Chondrocyte (in vitro differentiated cells): ENCODE measurements around the gene C4orf36. TPM values are rescaled to one million over a fixed set of nuclear protein-coding genes. Genes with fewer than 3 reads are reported as not detected.

Experiments
- DNase-seq: peaks from one replicate; pipeline ENCODE4 v3.0.0; 2021; ENCODE audit warnings: mixed read lengths, low spot score
- H3K27ac Mint-ChIP-seq: one replicate; pipeline ENCODE4 v1.8.0; 2021; ENCODE audit warnings: mild to moderate bottlenecking, moderate library complexity, mixed read lengths; ENCODE audit not compliant: unreplicated experiment
- H3K27me3 Mint-ChIP-seq: 2 replicates; pipeline ENCODE4 v1.8.0; 2021; ENCODE audit warnings: low read depth, mixed read lengths
- H3K36me3 Mint-ChIP-seq: 2 replicates; pipeline ENCODE4 v1.8.0; 2021; ENCODE audit warnings: low read depth, mixed read lengths
- H3K4me1 Mint-ChIP-seq: 2 replicates; pipeline ENCODE4 v1.8.0; 2021; ENCODE audit warnings: low read depth, mild to moderate bottlenecking, mixed read lengths
- H3K4me3 Mint-ChIP-seq: one replicate; pipeline ENCODE4 v1.8.0; 2021; ENCODE audit warnings: mild to moderate bottlenecking, moderate library complexity, mixed read lengths; ENCODE audit not compliant: unreplicated experiment
- H3K9me3 Mint-ChIP-seq: 2 replicates; pipeline ENCODE4 v1.8.0; 2021; ENCODE audit warnings: low read depth, mixed read lengths
- total RNA-seq: library from RNA; stranded (reverse); gene quantifications from 3 replicates; pipeline ENCODE4 v1.2.1, GENCODE V29; 2021
- TF ChIP-seq, protein P1 (sequence below): fragments of 200-600 bp; sonication (generic); IDR thresholded peaks from 2 replicates; pipeline ENCODE4 v1.5.0; 2021; ENCODE audit warnings: antibody characterized with exemption, mild to moderate bottlenecking, moderate library complexity

The C4orf36 gene
- total RNA-seq, 1 donor from 2014 or later, result 0.60 TPM

DNA sequence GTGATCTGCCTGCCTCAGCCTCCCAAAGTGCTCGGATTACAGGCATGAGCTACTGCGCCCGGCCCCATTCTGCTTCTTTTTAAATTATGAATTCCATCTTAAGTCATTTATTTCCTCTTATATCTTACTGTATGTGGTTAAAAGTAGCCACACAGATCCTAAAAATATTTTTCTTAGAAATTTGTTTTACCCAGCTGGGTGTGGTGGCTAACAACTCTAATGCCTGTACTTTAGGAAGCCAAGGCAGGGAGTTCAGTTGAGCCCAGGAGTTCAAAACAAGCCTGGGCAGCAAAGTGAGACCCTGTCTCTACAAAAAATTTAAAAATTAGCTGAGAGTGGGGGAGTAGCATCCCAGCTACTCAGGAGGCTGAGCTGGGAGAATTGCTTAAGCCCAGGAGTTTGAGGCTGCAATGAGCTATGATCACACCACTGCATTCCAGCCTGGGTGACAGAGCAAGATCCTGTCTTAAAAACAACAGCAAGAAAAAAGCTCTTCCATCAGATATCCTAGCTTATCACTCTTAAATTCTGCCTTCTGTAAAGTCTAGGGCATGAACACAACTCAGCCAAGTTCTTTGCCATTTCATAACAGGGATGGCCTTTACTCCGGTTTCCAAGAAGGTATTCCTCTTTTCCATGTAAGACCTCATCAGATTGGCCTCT, 27.5 kb upstream of the C4orf36 start:
- Mint-ChIP-seq H3K36me3 (no peaks in the 10 kb centered on the region), H3K4me1 (peaks cover 22% of the 10 kb centered on the region), H3K27ac (no peak overlapping the region), H3K4me3 (no peak overlapping the region), H3K9me3 (peaks cover under 1% of the 10 kb centered on the region), H3K27me3 (no peaks in the 10 kb centered on the region)
- TF ChIP-seq, protein P1, sequence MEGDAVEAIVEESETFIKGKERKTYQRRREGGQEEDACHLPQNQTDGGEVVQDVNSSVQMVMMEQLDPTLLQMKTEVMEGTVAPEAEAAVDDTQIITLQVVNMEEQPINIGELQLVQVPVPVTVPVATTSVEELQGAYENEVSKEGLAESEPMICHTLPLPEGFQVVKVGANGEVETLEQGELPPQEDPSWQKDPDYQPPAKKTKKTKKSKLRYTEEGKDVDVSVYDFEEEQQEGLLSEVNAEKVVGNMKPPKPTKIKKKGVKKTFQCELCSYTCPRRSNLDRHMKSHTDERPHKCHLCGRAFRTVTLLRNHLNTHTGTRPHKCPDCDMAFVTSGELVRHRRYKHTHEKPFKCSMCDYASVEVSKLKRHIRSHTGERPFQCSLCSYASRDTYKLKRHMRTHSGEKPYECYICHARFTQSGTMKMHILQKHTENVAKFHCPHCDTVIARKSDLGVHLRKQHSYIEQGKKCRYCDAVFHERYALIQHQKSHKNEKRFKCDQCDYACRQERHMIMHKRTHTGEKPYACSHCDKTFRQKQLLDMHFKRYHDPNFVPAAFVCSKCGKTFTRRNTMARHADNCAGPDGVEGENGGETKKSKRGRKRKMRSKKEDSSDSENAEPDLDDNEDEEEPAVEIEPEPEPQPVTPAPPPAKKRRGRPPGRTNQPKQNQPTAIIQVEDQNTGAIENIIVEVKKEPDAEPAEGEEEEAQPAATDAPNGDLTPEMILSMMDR, result no peak
- DNase-seq, result no peak

DNA sequence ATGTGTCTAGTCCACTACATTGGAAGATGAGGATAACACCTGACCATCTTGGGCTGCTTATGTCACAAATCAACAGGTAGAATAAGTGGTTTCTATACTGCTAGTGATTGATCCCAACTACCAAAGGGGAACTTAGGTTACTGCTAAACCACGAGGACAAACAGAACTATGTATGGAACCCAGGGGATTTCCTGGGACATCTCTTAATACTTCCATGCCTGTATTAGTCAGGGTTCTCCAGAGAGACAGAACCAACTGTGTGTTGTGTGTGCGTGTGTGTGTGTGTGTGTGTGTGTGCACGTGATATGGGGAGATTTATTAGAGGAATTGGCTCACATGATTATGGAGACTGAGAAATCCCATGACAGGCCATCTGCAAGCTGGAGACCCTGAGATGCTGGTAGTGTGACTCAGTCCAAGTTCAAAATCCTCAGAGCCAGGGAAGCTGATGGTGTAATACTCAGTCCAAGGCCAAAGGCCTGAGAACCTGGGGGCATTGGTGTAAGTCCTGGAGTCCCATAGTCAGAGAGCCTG, 26.4 kb upstream of the C4orf36 start:
- no peak for DNase-seq
- H3K27ac Mint-ChIP-seq, result no peak overlapping the region
- peaks cover 20% of the 10 kb centered on the region for H3K4me1 Mint-ChIP-seq
- no peak overlapping the region for H3K4me3 Mint-ChIP-seq
- H3K9me3 Mint-ChIP-seq, result no peaks in the 10 kb centered on the region
- no peaks in the 10 kb centered on the region for H3K36me3 Mint-ChIP-seq
- H3K27me3 Mint-ChIP-seq, result no peaks in the 10 kb centered on the region
- TF ChIP-seq, protein P1, result no peak

DNA sequence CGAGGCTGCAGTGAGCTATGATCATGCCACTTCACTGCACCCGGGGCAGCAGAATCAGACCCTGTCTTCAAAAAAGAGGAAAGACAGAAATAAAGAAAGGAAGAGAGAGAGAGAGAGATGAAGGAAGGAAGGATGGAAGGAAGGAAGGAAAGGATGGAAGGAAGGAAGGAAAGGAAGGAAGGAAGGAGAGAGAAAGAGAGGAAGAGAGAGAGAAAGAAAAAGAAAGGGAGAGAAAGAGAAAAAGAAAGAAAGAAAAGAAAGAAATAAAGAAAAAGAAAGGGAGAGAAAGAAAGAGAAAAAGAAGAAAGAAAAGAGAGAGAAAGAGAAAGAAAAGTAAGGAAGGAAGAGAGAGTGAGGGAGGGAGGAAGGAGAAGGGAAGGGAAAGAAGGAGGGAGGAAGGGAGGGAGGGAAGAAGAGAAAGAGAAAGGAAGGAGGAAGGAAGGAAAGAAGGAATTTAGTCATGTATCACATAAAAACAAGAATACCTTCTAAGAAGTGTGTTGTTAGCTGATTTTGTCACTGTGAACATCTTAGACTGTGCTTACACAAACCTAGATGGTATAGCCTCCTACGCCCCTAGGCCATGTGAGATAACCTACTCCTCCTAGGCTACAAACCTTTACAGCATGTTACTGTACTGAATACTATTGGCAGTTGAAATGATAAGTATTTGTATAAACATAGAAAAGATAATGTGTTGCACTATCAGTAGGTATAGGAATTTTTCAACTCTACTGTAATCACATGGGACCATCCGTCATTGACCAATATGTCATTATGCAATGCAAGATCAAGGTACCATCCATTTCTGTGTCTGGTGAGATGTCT, 25.2 kb upstream of the C4orf36 start:
- no peak for DNase-seq
- peaks cover 18% of the 10 kb centered on the region for H3K4me1 Mint-ChIP-seq
- H3K36me3 Mint-ChIP-seq, result no peaks in the 10 kb centered on the region
- TF ChIP-seq, protein P1, result no peak
- H3K27ac Mint-ChIP-seq, result no peak overlapping the region
- H3K27me3 Mint-ChIP-seq, result no peaks in the 10 kb centered on the region
- H3K9me3 Mint-ChIP-seq, result no peaks in the 10 kb centered on the region
- no peak overlapping the region for H3K4me3 Mint-ChIP-seq

DNA sequence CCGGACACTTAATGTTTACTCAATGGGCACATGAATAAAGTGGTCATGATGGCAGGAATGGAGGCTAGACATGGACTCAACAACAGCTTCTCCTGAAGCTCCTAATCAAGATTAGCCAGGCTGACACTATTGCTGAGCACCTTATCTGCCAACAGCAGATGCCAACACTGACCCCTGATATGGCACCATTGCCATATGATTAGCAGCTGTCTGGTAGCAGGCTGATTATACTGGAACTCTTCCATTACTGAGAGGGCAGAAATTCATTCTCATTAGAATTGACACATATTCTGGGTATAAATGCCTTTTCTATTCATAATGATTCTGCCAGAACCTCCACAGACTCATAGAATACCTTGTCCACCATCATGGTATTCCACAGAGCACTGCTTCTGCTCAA, 24.2 kb upstream of the C4orf36 start:
- peaks cover 13% of the 10 kb centered on the region for H3K4me1 Mint-ChIP-seq
- no peaks in the 10 kb centered on the region for H3K36me3 Mint-ChIP-seq
- H3K27ac Mint-ChIP-seq, result no peak overlapping the region
- H3K4me3 Mint-ChIP-seq, result no peak overlapping the region
- H3K9me3 Mint-ChIP-seq, result no peaks in the 10 kb centered on the region
- no peaks in the 10 kb centered on the region for H3K27me3 Mint-ChIP-seq
- no peak for DNase-seq
- TF ChIP-seq, protein P1, result no peak

DNA sequence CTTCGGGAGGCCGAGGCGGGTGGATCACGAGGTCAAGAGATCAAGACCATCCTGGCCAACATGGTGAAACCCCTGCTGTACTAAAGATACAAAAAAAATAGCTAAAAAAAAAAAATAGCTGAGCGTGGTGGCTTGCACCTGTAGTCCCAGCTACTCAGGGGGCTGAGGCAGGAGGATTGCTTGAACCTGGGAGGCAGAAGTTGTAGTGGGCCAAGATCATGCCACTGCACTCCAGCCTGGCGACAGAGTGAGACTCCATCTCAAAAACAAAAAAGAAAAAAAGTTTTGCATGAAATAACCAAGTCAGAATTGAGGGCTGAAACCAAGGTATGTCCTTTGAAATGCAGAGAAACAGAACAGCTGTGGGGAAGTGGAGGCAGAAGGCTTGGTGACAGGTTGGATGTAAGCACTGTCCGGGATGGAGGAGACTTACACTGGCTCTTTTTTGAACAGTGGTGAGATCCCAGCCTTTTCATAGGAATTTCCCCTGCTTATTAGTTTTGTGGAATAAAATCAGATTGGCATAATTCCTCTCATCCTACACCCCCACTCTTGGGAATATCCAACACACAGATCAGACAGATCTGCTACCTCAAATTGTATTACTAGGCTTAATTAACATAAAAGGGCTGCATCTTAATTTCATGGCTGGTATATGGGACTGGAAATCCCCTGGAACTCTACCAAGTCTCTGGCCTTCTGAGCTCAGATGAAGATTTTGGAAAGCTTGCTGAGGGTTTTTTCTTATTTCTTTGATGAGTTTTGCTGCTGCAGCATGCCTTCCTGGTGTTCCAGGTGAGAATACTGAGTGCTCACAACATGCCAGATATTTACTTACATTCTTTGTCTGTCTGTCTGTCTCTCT, 18.8 kb upstream of the C4orf36 start:
- Mint-ChIP-seq H3K9me3 (no peaks in the 10 kb centered on the region), H3K4me1 (peaks cover 20% of the 10 kb centered on the region), H3K27me3 (no peaks in the 10 kb centered on the region), H3K4me3 (no peak overlapping the region), H3K27ac (no peak overlapping the region), H3K36me3 (no peaks in the 10 kb centered on the region)
- TF ChIP-seq, protein P1, result no peak
- DNase-seq, result no peak
